Transverse colon (tissue), 4 donors: ENCODE data around the gene POC1A. TPM values are rescaled to one million over a fixed set of nuclear protein-coding genes. Genes with fewer than 3 reads are reported as not detected.

Source experiments
- DNase-seq: peaks from one replicate; pipeline ENCODE4 v3.0.0-alpha.2; 2019
- H3K27ac ChIP-seq, 4 donors: fragments of 200-600 bp; sonication (generic); 2 replicates each; pipeline ENCODE4 v1.5.1; 2016 to 2018; ENCODE audit warnings: inconsistent platforms in 4 of 4
- H3K27me3 ChIP-seq: fragments of 200-600 bp; sonication (generic); 2 replicates; pipeline ENCODE4 v1.5.1; 2017; ENCODE audit warnings: inconsistent platforms
- H3K36me3 ChIP-seq, 4 donors: fragments of 200-600 bp; sonication (generic); 2 replicates each; pipeline ENCODE4 v1.5.1; 2017 to 2019; ENCODE audit warnings: inconsistent platforms in 4 of 4
- H3K4me1 ChIP-seq, 4 donors: fragments of 200-600 bp; sonication (generic); 2 replicates each; pipeline ENCODE4 v1.5.1; 2017 to 2020; ENCODE audit warnings: inconsistent platforms in 4 of 4
- H3K4me3 ChIP-seq, 4 donors: fragments of 200-600 bp; sonication (generic); 1 replicate in 1 of 4; 2 replicates in 3 of 4; pipeline versions ENCODE4 v1.5.1 to v1.6.1; 2017 to 2019; ENCODE audit warnings: inconsistent platforms in 4 of 4
- H3K9me3 ChIP-seq, 2 donors: fragments of 200-600 bp; sonication (generic); 2 replicates each; pipeline ENCODE4 v1.5.1; 2017 to 2019; ENCODE audit warnings: inconsistent platforms in 2 of 2
- EP300 ChIP-seq: sonication (generic); formaldehyde crosslinking; IDR thresholded peaks from one replicate; pipeline ENCODE4 v1.6.1; 2017; ENCODE audit warnings: antibody characterized with exemption, low read depth
- POLR2A ChIP-seq: fragments of 450-650 bp; IDR thresholded peaks from one replicate; pipeline ENCODE4 v1.6.1; 2016; ENCODE audit warnings: antibody characterized with exemption, mild to moderate bottlenecking, moderate library complexity
- POLR2AphosphoS5 ChIP-seq, 3 donors: sonication (generic); formaldehyde crosslinking; IDR thresholded peaks; one replicate each; pipeline ENCODE4 v1.6.1; 2016; ENCODE audit warnings: antibody characterized with exemption in 3 of 3
- WGBS, 2 donors: methylation state at CpG; one replicate each; pipeline ENCODE4 v1.1.5; 2018; ENCODE audit warnings: low coverage in 1 of 2; 5-methylcytosine and 5-hydroxymethylcytosine counted together
- in situ Hi-C, 4 donors: fragments of 200-750 bp; cut with MboI; loops; one replicate each; pipeline versions ENCODE4 v1.15.0 to v1.15.1; 2017; ENCODE audit warnings: low sequenced_read_pairs in 3 of 4, low pct_ligation_motif_present in 1 of 4, low pct_unique_long_range_greater_than_20kb in 1 of 4
- intact Hi-C: fragments of 100-400 bp; cut with DNase I; formaldehyde crosslinking; loops from one replicate; pipeline ENCODE4 v1.15.1; 2023; ENCODE audit warnings: low total_unique reads
- total RNA-seq, 4 donors: library from RNA; depleted of rRNA; stranded (reverse); fragments of >200 nt; gene quantifications; one replicate each; pipeline ENCODE4 v1.1.0, GENCODE V29; 2016
- TF ChIP-seq, protein P1 (sequence below), 5 experiments: fragments of 200-600 bp in 3 of 5; fragments of 450-650 bp in 2 of 5; sonication (generic) in 3 of 5; IDR thresholded peaks; 1 replicate in 2 of 5; 2 replicates in 3 of 5; pipeline ENCODE4 v1.5.1; 2016 to 2017; ENCODE audit warnings: antibody characterized with exemption in 5 of 5, inconsistent platforms in 3 of 5, mild to moderate bottlenecking in 2 of 5, moderate library complexity in 1 of 5

Gene POC1A
- total RNA-seq, 4 donors from 2014 or later: 0.80 to 3.1 (median 2.2) TPM; not detected in 1

DNA sequence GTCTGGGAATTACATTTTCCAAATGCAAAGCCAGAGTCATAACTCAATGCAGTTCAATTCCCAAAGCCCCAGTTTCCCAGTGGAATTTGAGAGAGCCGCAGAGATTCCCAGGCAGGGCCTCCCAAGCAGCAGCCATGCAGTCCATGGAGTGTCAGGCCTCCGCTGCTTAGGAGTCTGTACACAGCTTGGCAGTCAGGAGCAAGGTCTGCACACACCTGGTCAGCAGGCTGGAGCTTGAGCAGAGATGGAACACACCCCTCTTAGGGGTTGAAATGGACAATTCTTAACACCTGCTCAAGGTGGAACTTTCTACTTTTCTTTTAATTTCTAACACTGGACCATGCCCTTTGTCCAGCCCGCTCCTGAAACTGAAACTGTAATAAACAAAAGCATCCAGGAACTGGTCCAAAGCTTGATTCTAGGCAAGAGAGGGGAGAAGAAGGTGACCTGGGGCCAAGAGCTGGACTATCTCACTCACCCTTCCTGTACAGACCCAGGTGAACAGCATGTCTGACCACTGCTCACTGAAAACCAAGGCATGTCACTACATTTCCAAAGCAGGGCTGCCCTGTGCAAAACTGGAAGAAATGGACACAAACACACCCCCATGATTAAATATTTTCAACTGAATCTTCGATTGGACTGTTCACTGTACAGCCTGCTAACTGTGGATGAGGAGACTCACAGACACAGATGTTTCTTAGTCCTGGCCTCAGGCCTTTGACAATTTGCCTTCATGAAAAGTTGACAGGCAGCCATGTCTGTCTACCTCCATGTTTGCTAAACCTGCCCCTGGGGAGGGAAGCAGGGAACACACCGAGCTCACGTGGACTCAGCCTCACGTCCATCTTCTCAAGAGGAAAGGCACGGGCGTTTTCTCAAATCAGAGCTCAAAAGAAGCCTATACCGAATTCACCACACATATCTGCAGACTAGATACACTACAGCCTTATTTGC lies 49.3 kb downstream of the POC1A start:
- WGBS, 2 donors: 67 to 95% methylated on average over 1 to 10 of the region's 10 CpGs
- H3K36me3 ChIP-seq: no peaks in the 10 kb centered on the region
- peaks cover 0 to 6% of the 10 kb centered on the region in 2 donors for H3K9me3 ChIP-seq
- H3K4me1 ChIP-seq: no peaks in the 10 kb centered on the region
- in situ Hi-C loops: no loop called here
- TF ChIP-seq, protein P1, sequence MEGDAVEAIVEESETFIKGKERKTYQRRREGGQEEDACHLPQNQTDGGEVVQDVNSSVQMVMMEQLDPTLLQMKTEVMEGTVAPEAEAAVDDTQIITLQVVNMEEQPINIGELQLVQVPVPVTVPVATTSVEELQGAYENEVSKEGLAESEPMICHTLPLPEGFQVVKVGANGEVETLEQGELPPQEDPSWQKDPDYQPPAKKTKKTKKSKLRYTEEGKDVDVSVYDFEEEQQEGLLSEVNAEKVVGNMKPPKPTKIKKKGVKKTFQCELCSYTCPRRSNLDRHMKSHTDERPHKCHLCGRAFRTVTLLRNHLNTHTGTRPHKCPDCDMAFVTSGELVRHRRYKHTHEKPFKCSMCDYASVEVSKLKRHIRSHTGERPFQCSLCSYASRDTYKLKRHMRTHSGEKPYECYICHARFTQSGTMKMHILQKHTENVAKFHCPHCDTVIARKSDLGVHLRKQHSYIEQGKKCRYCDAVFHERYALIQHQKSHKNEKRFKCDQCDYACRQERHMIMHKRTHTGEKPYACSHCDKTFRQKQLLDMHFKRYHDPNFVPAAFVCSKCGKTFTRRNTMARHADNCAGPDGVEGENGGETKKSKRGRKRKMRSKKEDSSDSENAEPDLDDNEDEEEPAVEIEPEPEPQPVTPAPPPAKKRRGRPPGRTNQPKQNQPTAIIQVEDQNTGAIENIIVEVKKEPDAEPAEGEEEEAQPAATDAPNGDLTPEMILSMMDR (IDR thresholded peaks at IDR 0.05): no peak
- no peak for TF ChIP-seq POLR2AphosphoS5 (IDR thresholded peaks at IDR 0.05)
- TF ChIP-seq EP300: no peak
- TF ChIP-seq POLR2A: no peak
- no peak for DNase-seq
- H3K27ac ChIP-seq: no peak overlapping the region
- no peaks in the 10 kb centered on the region for H3K27me3 ChIP-seq
- intact Hi-C loops: no loop called here
- H3K4me3 ChIP-seq: no peak overlapping the region

DNA sequence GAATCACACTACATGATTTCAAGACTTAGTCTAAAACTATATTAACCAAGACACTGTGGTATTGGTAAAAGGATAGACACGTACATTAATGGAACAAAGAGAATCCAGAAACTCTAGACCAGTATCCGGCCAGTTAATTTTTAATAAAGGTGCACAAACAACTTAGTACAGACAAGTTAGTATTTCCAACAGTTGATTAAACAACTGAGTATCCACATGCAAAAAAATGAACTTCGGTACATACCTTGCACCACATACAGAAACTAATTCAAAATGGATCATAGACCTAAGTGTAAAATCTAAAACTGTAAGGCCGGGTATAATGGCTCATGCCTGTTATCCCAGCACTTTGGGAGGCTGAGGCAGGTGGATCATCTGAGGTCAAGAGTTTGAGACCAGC lies 51.3 kb downstream of the POC1A start:
- peaks cover 0 to 6% of the 10 kb centered on the region in 2 donors for H3K9me3 ChIP-seq
- H3K27ac ChIP-seq: no peak overlapping the region
- H3K27me3 ChIP-seq: no peaks in the 10 kb centered on the region
- H3K4me1 ChIP-seq: no peaks in the 10 kb centered on the region
- intact Hi-C loops (no loop called here), in situ Hi-C loops (no loop called here)
- no peak for DNase-seq
- H3K36me3 ChIP-seq: no peaks in the 10 kb centered on the region
- no peak overlapping the region for H3K4me3 ChIP-seq
- WGBS, 2 donors: 94 to 98% methylated on average over 4 of the region's 4 CpGs
- TF ChIP-seq EP300 (no peak), POLR2AphosphoS5 (IDR thresholded peaks at IDR 0.05) (no peak), POLR2A (no peak)
- TF ChIP-seq, protein P1 (IDR thresholded peaks at IDR 0.05): no peak

DNA sequence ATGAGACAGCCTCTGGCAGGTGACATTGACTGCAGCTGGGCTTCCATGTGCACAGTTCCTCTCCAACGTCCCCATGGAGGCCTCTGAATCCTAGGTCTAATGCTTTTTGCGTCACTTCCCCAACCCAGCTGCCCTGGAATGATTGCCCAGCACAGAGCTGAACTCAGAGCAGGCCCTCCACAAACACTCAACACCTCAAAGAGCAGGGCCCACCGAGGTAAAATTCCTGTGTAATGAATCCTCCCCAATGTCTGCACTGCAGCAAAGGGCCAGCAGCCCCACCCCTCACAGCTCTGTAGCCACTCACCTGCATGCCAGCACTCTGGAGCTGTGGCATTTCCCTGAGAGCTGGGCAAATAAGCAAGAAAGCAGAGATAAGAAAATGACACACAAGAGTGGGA lies 55.2 kb downstream of the POC1A start:
- Histone ChIP-seq H3K9me3 (peaks cover 0 to 6% of the 10 kb centered on the region in 2 donors), H3K27ac (no peak overlapping the region), H3K36me3 (no peaks in the 10 kb centered on the region), H3K27me3 (no peaks in the 10 kb centered on the region), H3K4me1 (no peaks in the 10 kb centered on the region), H3K4me3 (no peak overlapping the region)
- DNase-seq: no peak
- WGBS, 2 donors: 75% methylated on average over 3 of the region's 3 CpGs; no CpG with 5 or more reads in 1 of the 2 donors
- in situ Hi-C loops (no loop called here), intact Hi-C loops (no loop called here)
- TF ChIP-seq POLR2A (no peak), POLR2AphosphoS5 (IDR thresholded peaks at IDR 0.05) (no peak), EP300 (no peak)
- TF ChIP-seq, protein P1 (IDR thresholded peaks at IDR 0.05): no peak

DNA sequence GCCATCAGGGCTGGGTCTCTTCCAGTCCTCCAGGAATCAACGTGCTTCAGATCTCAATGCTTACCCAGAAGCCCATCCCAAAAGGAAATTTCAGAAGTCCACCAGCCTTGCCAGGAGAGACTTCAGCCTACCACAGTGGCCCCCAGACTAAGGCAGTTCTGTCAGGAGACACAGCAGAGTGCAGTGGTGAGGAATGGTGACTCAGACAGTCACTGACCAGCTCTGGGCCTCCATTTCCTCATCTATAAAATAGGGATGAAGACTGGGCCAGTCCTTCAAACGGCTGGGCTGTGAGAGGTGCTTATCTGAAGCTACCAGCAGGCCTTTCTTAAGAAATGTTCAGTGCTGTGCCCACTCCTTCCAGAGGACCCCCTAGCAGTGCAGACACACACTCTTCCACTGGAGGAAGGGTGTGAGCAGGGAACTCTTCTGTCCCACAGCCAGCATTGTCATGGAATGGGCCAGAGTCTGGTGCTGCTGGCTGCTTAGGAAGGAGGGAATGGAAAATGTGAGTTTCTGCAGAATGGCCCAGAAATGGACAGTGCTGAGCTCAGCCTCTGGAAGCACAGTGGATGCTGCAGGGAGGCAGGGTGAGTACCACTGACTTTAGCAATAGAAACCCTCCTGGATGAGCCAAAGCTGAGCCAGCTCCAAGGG lies 56.2 kb downstream of the POC1A start:
- Histone ChIP-seq H3K36me3 (no peaks in the 10 kb centered on the region), H3K27ac (no peak overlapping the region), H3K27me3 (no peaks in the 10 kb centered on the region), H3K4me1 (no peaks in the 10 kb centered on the region), H3K9me3 (peaks cover 0 to 6% of the 10 kb centered on the region in 2 donors), H3K4me3 (no peak overlapping the region)
- TF ChIP-seq, protein P1 (IDR thresholded peaks at IDR 0.05): no peak
- no peak for TF ChIP-seq POLR2A
- no peak for TF ChIP-seq POLR2AphosphoS5 (IDR thresholded peaks at IDR 0.05)
- no peak for TF ChIP-seq EP300
- intact Hi-C loops: no loop called here
- in situ Hi-C loops: no loop called here
- 61% methylated on average over 2 of the region's 2 CpGs; no CpG with 5 or more reads in 1 of the 2 donors for WGBS, 2 donors
- no peak for DNase-seq
